Naive thymus-derived CD8-positive, alpha-beta T cell (primary cell): ENCODE measurements around the gene CROCC. TPM values are rescaled to one million over a fixed set of nuclear protein-coding genes. Genes with fewer than 3 reads are reported as not detected.
"Not testable (repeated sequence)": the region's sequence is repeated elsewhere in the genome, so short reads cannot be mapped to it uniquely, and the experiment has no call there.

Experiments used
- ATAC-seq, 2 donors: fragments of 150-1000 bp; cut with Tn5 transposase in 1 of 2; sonication (Bioruptor Pico), chemical (Tn5 transposase) in 1 of 2; 1 replicate in 1 of 2; 2 replicates in 1 of 2; pipeline ENCODE4 v1.10.0; 2021; ENCODE audit warnings: mild to moderate bottlenecking in 2 of 2, moderate library complexity in 2 of 2
- POLR2A ChIA-PET: fragments of 350-600 bp; sonication (Branson Sonifier 250); formaldehyde crosslinking; loops from one replicate; lab custom pipeline; 2021; ENCODE audit warnings: antibody characterized with exemption; lab: Charles Lee
- DNase-seq, 10 donors: peaks; one replicate each; pipeline versions ENCODE4 v3.0.0 to v3.0.0-alpha.2; 2020 to 2022
- H3K27ac Mint-ChIP-seq, 10 donors: one replicate each; pipeline ENCODE4 v1.8.0; 2020 to 2022; ENCODE audit warnings: mild to moderate bottlenecking in 10 of 10, mixed read lengths in 10 of 10, moderate library complexity in 4 of 10, inconsistent platforms in 1 of 10
- H3K27me3 Mint-ChIP-seq, 5 donors: one replicate each; pipeline ENCODE4 v1.8.0; 2021 to 2022; ENCODE audit warnings: mixed read lengths in 5 of 5
- H3K36me3 Mint-ChIP-seq, 3 donors: one replicate each; pipeline ENCODE4 v1.8.0; 2020 to 2022; ENCODE audit warnings: mixed read lengths in 3 of 3, mild to moderate bottlenecking in 2 of 3, inconsistent platforms in 1 of 3
- H3K4me1 Mint-ChIP-seq, 4 donors: one replicate each; pipeline ENCODE4 v1.8.0; 2021 to 2022; ENCODE audit warnings: mixed read lengths in 4 of 4
- H3K4me3 Mint-ChIP-seq, 10 donors: one replicate each; pipeline ENCODE4 v1.8.0; 2020 to 2022; ENCODE audit warnings: mild to moderate bottlenecking in 10 of 10, mixed read lengths in 10 of 10, moderate library complexity in 6 of 10, inconsistent platforms in 1 of 10
- H3K9me3 Mint-ChIP-seq, 9 donors: one replicate each; pipeline ENCODE4 v1.8.0; 2020 to 2022; ENCODE audit warnings: mixed read lengths in 9 of 9, mild to moderate bottlenecking in 3 of 9, inconsistent platforms in 1 of 9, moderate library complexity in 1 of 9
- polyA plus RNA-seq, 3 donors: library from polyadenylated mRNA; unstranded; fragments of 300-500 nt; fragmentation: Illumina TruSeq; gene quantifications; one replicate each; pipeline ENCODE4 v1.2.3, GENCODE V29; 2021
- total RNA-seq, 8 experiments: library from RNA in 2 of 8; stranded (reverse) in 2 of 8; gene quantifications; one replicate each; pipeline ENCODE4 v1.2.3 and lab custom pipeline; 2021 to 2026

CROCC gene
- total RNA-seq (100 to 1,000 TPM; 117 to 124 TPM), polyA plus RNA-seq (1 to 10 TPM; 1.2 to 5.4 (median 1.3) TPM), total RNA-seq (lab: John Stamatoyannopoulos, UW) (56.6 to 129 (median 86.5) reads per million in 6 experiments)

- DNase-seq (peak in 7 of 10 donors; percentile 30 to 63 (median 45)), ATAC-seq (peak; percentile 85 to 87)
- H3K27ac Mint-ChIP-seq: peak within 1 kb of the TSS in 8 of 10 donors; percentile 32 to 89 (median 78)
- no peaks in the 10 kb centered on the region for H3K36me3 Mint-ChIP-seq
- POLR2A ChIA-PET: interaction anchor here (0.6 to 3.5 kb wide), 4 partner anchors 10 to 430 kb away, joined by 3 to 29 read pairs (median 5); no protein-coding TSS in a partner anchor
- no peaks in the 10 kb centered on the region for H3K9me3 Mint-ChIP-seq
- H3K4me1 Mint-ChIP-seq: peaks cover 17 to 53% (median 38%) of the 10 kb centered on the region in 4 donors
- H3K4me3 Mint-ChIP-seq: peak within 1 kb of the TSS; percentile 67 to 84 (median 75)
- no peaks in the 10 kb centered on the region for H3K27me3 Mint-ChIP-seq
Measured at GRCh38 chr1:16921391-16922185, at the start of gene CROCC. Gene CROCC, plus strand, starts transcription at chr1:16921931. Its CDS starts 88 bp downstream, at chr1:16922019.

- ATAC-seq: peak; percentile 77 to 81
- Mint-ChIP-seq H3K4me1 (peaks cover 7 to 19% (median 11%) of the 10 kb centered on the region in 4 donors), H3K27ac (peak overlapping the region in 4 of 10 donors; percentile 40 to 77 (median 59)), H3K27me3 (peaks cover 0 to 23% (median 18%) of the 10 kb centered on the region in 5 donors), H3K4me3 (peak overlapping the region; percentile 69 to 88 (median 80))
- H3K36me3 Mint-ChIP-seq, POLR2A ChIA-PET, H3K9me3 Mint-ChIP-seq: not testable (repeated sequence)
- peak in 7 of 10 donors; percentile 21 to 64 (median 42) for DNase-seq
Measured at GRCh38 chr1:16872152-16873075, 49.3 kb upstream of the CROCC start.

- POLR2A ChIA-PET: interaction anchor here (0.8 kb wide), 1 partner anchor 32 kb away, joined by 3 read pairs; no protein-coding TSS in a partner anchor
- Mint-ChIP-seq H3K4me3 (peak overlapping the region; percentile 69 to 88 (median 79)), H3K27me3 (peaks cover 0 to 23% (median 18%) of the 10 kb centered on the region in 5 donors), H3K27ac (peak overlapping the region in 5 of 10 donors; percentile 9 to 75 (median 47)), H3K4me1 (peaks cover 7 to 19% (median 11%) of the 10 kb centered on the region in 4 donors)
- not testable (repeated sequence) for H3K36me3 Mint-ChIP-seq, H3K9me3 Mint-ChIP-seq
- DNase-seq (peak in 8 of 10 donors; percentile 38 to 65 (median 47)), ATAC-seq (peak; percentile 44 to 57)
Measured at GRCh38 chr1:16873076-16873879, 48.5 kb upstream of the CROCC start.

- ATAC-seq: not testable (repeated sequence)
Measured at GRCh38 chr1:16874968-16875765, 46.6 kb upstream of the CROCC start.

DNA sequence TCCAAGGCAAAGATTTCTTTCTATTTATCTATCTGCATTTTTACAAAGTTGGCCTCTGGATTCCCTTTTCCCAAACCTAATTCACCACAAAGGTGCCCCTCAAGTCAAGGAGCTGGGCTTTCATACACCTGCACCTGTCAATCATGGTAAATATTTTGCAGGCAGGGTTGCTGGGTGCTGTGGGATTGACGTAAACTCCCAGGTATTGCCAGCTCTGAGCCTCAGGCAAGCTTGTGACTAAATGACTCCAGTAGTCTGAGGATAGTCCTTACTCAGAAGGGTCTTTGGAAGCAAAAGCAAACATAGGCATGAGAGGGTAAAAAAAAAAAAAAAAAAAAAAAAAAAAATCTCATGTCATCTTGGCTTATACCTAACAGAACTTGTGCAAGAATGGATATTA lies 40.0 kb upstream of the CROCC start:
- peaks cover 3 to 38% (median 12%) of the 10 kb centered on the region in 5 donors for H3K27me3 Mint-ChIP-seq
- H3K4me1 Mint-ChIP-seq, H3K4me3 Mint-ChIP-seq, ATAC-seq, H3K27ac Mint-ChIP-seq, H3K9me3 Mint-ChIP-seq, DNase-seq, H3K36me3 Mint-ChIP-seq: not testable (repeated sequence)
- POLR2A ChIA-PET: interaction anchor here (1.5 kb wide), 1 partner anchor 22 kb away, joined by 4 read pairs; no protein-coding TSS in a partner anchor

More at GRCh38 chr1:16874968-16875765, 46.6 kb upstream of the CROCC start:
- POLR2A ChIA-PET, H3K36me3 Mint-ChIP-seq, DNase-seq, H3K9me3 Mint-ChIP-seq, H3K27ac Mint-ChIP-seq: not testable (repeated sequence)
- Mint-ChIP-seq H3K4me3 (peak overlapping the region in 1 of 10 donors; percentile 59), H3K27me3 (peaks cover 0 to 33% (median 18%) of the 10 kb centered on the region in 5 donors), H3K4me1 (peaks cover 7 to 19% (median 11%) of the 10 kb centered on the region in 4 donors)

DNA sequence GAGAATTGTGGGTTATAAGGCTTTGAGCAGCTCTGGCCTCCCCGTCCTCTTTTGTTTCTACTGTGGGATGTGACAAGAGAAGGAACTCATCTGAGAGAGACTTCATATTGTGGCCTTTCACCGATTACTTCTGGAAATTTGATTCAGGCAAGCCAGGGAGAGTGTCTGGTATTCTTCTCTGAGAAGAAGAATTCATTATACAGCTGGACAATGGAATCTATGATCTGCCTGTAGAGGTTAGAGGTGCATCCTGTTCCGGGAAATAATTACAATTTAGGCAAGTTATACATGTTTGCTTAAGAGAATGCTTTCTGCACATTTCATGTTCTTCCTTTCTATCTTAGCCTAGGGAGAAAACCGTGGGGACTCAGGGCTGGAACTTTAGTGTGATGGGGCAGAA lies 38.7 kb upstream of the CROCC start:
- Mint-ChIP-seq H3K27me3 (peaks cover 3 to 36% (median 10%) of the 10 kb centered on the region in 5 donors), H3K4me3 (no peak overlapping the region), H3K9me3 (no peaks in the 10 kb centered on the region), H3K4me1 (peaks cover 0 to 2% (median 0%) of the 10 kb centered on the region in 4 donors), H3K27ac (no peak overlapping the region), H3K36me3 (no peaks in the 10 kb centered on the region)
- ATAC-seq: no peak
- DNase-seq: no peak
- POLR2A ChIA-PET: no interaction called here

DNA sequence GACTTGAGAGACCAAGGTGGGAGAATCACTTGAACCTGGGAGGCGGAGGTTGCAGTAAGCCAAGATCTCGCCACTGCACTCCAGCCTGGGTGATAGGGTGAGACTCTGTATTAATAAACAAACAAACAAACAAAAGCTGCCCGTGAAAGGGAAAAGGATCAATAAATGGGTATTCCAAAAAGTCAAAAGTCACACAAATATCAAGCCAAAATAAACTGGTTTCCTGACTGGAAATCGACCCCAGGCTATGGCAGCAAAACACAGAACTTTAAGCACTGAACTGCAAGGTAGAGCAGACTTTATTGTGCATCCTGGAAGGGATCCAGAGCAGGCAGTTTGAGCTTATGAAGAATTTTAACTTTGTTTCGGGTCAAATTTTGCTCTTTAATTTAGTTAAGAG lies 37.2 kb upstream of the CROCC start:
- ATAC-seq, DNase-seq, POLR2A ChIA-PET, H3K36me3 Mint-ChIP-seq, H3K27ac Mint-ChIP-seq, H3K9me3 Mint-ChIP-seq, H3K4me3 Mint-ChIP-seq: not testable (repeated sequence)
- Mint-ChIP-seq H3K27me3 (peaks cover 3 to 28% (median 10%) of the 10 kb centered on the region in 5 donors), H3K4me1 (peaks cover 6 to 17% (median 10%) of the 10 kb centered on the region in 4 donors)

DNA sequence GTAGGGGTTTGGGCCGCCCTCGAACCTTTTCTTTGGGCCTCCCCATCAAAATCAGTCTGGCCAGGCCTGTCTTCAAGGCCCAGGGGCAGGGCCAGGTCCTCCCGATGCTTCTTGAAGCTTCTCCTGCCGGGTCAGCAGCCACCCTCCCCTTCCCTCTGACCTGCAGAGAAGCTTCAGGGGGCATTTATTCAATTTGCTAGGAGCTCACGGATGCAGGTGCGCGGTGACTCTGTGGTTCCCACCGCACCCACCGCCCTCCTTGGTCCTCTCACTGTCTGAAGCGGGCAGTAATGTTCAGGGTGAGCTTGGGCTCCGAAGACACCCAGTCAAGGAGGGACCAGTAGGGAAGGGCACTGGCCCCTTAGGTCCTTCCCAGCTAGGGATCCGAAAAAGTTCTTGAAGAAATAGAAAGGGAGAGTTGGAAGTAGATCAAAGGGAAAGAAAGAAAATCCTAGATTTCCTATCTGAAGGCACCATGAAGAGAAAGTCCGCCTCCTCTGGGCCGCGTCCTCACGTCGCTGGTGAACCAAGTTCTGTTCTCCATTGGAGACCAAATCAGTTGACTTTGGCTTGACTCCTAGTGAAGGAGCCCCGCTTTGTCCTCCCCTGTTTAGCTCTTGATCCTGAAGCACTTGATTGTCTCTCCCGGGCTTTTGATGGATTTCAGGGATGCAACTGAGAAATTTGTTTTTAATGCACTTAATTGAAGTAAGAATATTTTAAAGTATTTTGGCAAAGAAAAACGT lies 34.7 kb upstream of the CROCC start:
- Mint-ChIP-seq H3K9me3 (no peaks in the 10 kb centered on the region), H3K4me3 (no peak overlapping the region), H3K27me3 (peaks cover 0 to 18% (median 0%) of the 10 kb centered on the region in 5 donors), H3K4me1 (peaks cover 6 to 26% (median 20%) of the 10 kb centered on the region in 4 donors), H3K36me3 (no peaks in the 10 kb centered on the region), H3K27ac (peak overlapping the region in 2 of 10 donors; percentile 28 to 41)
- DNase-seq: no peak
- POLR2A ChIA-PET: interaction anchor here (5.0 kb wide), 1 partner anchor 17 kb away, joined by 48 read pairs; no protein-coding TSS in a partner anchor
- no peak for ATAC-seq

GRCh38 chr1:16888860-16889816 lies 32.6 kb upstream of the CROCC start:
- Mint-ChIP-seq H3K36me3 (no peaks in the 10 kb centered on the region), H3K4me3 (peak overlapping the region; percentile 88 to 99 (median 96)), H3K9me3 (no peaks in the 10 kb centered on the region), H3K4me1 (peaks cover 6 to 26% (median 20%) of the 10 kb centered on the region in 4 donors), H3K27me3 (peaks cover 0 to 2% (median 0%) of the 10 kb centered on the region in 5 donors), H3K27ac (peak overlapping the region; percentile 86 to 98 (median 96))
- POLR2A ChIA-PET: interaction anchor here (0.7 to 5.0 kb wide), 4 partner anchors 11 to 375 kb away, joined by 3 to 48 read pairs (median 6); partner anchors contain the start of gene RNU1-1
- ATAC-seq (peak; percentile 77 to 87), DNase-seq (peak in 9 of 10 donors; percentile 23 to 76 (median 49))
